K562 (cell line): ENCODE measurements around the gene CTXND1. TPM values are rescaled to one million over a fixed set of nuclear protein-coding genes. Genes with fewer than 3 reads are reported as not detected.

ENCODE experiments used
- ATAC-seq: fragments of 200-7000 bp; cut with Tn5 transposase; 3 replicates; pipeline ENCODE4 v1.9.1; 2020; ENCODE audit warnings: moderate library complexity
- BruUV-seq: library from RNA; stranded (reverse); fragments of 400-500 nt; replicated peaks from 2 replicates; lab custom pipeline; 2021; lab: Mats Ljungman, UMichigan
- CTCF ChIA-PET: fragments of 300-600 bp; formaldehyde crosslinking; extraction: SDS; loops from one replicate; lab custom pipeline; 2021; ENCODE audit warnings: low intra/inter-chr PET ratio; lab: Yijun Ruan, JAX
- POLR2A ChIA-PET: fragments of 300-600, 350-650 bp; sonication (Branson Sonifier 250); formaldehyde crosslinking; extraction: SDS; loops from one replicate; lab custom pipeline; 2021; ENCODE audit warnings: antibody characterized with exemption, inconsistent platforms; lab: Yijun Ruan, JAX
- DNase-seq, 4 experiments: peaks; one replicate each; pipeline versions ENCODE4 v3.0.0 to v3.0.0-alpha.2; 2011 to 2018; ENCODE audit warnings: low spot score in 3 of 4, mixed read lengths in 3 of 4; ENCODE audit errors: extremely low read depth in 1 of 4
- FAIRE-seq: peaks from 2 replicates; lab custom pipeline; 2011; peaks lifted over from hg19 to GRCh38; lab: Jason Lieb, UNC
- H2AFZ ChIP-seq: 2 replicates; pipeline ENCODE4 v1.6.0; 2011; ENCODE audit warnings: low read depth, low read length, control low read depth, inconsistent platforms
- H3K27ac ChIP-seq: fragments of 200-600 bp; 3 replicates; pipeline ENCODE4 v1.8.0; 2011; ENCODE audit warnings: low read depth, mild to moderate bottlenecking, control low read depth, inconsistent platforms, low read length, moderate library complexity, mixed read lengths; ENCODE audit errors: extremely low read depth
- H3K27me3 ChIP-seq, 2 experiments: fragments of 300-600 bp in 1 of 2; 2 replicates in 1 of 2; 3 replicates in 1 of 2; pipeline versions ENCODE4 v1.6.0 to v1.8.0; 2011; ENCODE audit warnings: inconsistent platforms in 2 of 2, low read length in 2 of 2, mild to moderate bottlenecking in 1 of 2, mixed read lengths in 1 of 2, moderate library complexity in 1 of 2; ENCODE audit not compliant: control insufficient read depth in 2 of 2, insufficient read depth in 2 of 2
- H3K36me3 ChIP-seq: fragments of 300-600 bp; 3 replicates; pipeline ENCODE4 v1.8.0; 2011; ENCODE audit warnings: mild to moderate bottlenecking, low read length, inconsistent platforms; ENCODE audit not compliant: control insufficient read depth, insufficient read depth
- H3K4me1 ChIP-seq, 2 experiments: fragments of 200-600 bp in 1 of 2; replicated peaks in 1 of 2; 2 replicates in 1 of 2; 3 replicates in 1 of 2; pipeline versions ENCODE4 v1.5.1 to v1.8.0; 2011; ENCODE audit warnings: inconsistent platforms in 2 of 2, low read length in 2 of 2, mild to moderate bottlenecking in 1 of 2, mixed read lengths in 1 of 2, moderate library complexity in 1 of 2; ENCODE audit not compliant: control insufficient read depth in 2 of 2, insufficient read depth in 2 of 2
- H3K4me2 ChIP-seq: 2 replicates; pipeline ENCODE4 v1.6.1; 2011; ENCODE audit warnings: low read length, control low read depth, inconsistent platforms, mixed read lengths; ENCODE audit not compliant: insufficient read depth
- H3K4me3 ChIP-seq: fragments of 200-600 bp; sonication (generic), shearing (Covaris generic); 2 replicates; pipeline ENCODE4 v1.5.1; 2016; ENCODE audit warnings: control low read depth, inconsistent platforms
- H3K79me2 ChIP-seq: fragments of 200-600 bp; 3 replicates; pipeline ENCODE4 v1.8.0; 2011; ENCODE audit warnings: low read length, inconsistent platforms; ENCODE audit not compliant: control insufficient read depth, insufficient read depth
- H3K9ac ChIP-seq, 2 experiments: 2 replicates each; pipeline versions ENCODE4 v1.6.0 to v1.6.1; 2011; ENCODE audit warnings: low read depth in 2 of 2, low read length in 2 of 2, control low read depth in 1 of 2, inconsistent platforms in 1 of 2, mild to moderate bottlenecking in 1 of 2, mixed read lengths in 1 of 2; ENCODE audit not compliant: insufficient read depth in 1 of 2
- H3K9me1 ChIP-seq: one replicate; pipeline ENCODE4 v1.6.0; 2011; ENCODE audit warnings: inconsistent platforms, mild to moderate bottlenecking, low read length, moderate library complexity; ENCODE audit not compliant: control insufficient read depth, insufficient read depth
- H3K9me3 ChIP-seq: replicated peaks from 2 replicates; pipeline ENCODE4 v1.5.1; 2011; ENCODE audit warnings: low read depth, low read length, inconsistent platforms; ENCODE audit not compliant: control insufficient read depth, insufficient read depth
- H4K20me1 ChIP-seq: replicated peaks from 2 replicates; pipeline ENCODE4 v1.6.1; 2011; ENCODE audit warnings: low read length, inconsistent platforms, mixed read lengths; ENCODE audit not compliant: control insufficient read depth, insufficient read depth
- ATF1 ChIP-seq, 2 experiments: fragments of 450-650 bp in 1 of 2; IDR thresholded peaks; 2 replicates each; pipeline ENCODE4 v1.6.1; 2016; ENCODE audit warnings: missing compliant biosample characterization in 1 of 2, missing genetic modification characterization in 1 of 2
- E2F3 ChIP-seq: fragments of 250-450 bp; sonication (Bioruptor Pico); IDR thresholded peaks from 2 replicates; pipeline ENCODE4 v1.4.0; 2020; ENCODE audit warnings: mild to moderate bottlenecking
- FOXA3 ChIP-seq, 2 experiments: fragments of 450-650 bp in 1 of 2; sonication (generic) in 1 of 2; formaldehyde crosslinking; IDR thresholded peaks in 1 of 2; conservative IDR thresholded peaks in 1 of 2; 2 replicates each; pipeline versions ENCODE4 v1.4.0 to v1.8.0; 2020 to 2022; ENCODE audit warnings: mild to moderate bottlenecking in 2 of 2, missing genetic modification reagents in 1 of 2
- GATAD2B ChIP-seq: fragments of 450-650 bp; IDR thresholded peaks from 2 replicates; pipeline ENCODE4 v1.6.1; 2017; ENCODE audit warnings: mild to moderate bottlenecking, borderline replicate concordance
- LEF1 ChIP-seq: fragments of 450-650 bp; IDR thresholded peaks from 2 replicates; pipeline ENCODE4 v1.6.1; 2016; ENCODE audit warnings: mild to moderate bottlenecking
- NR2C2 ChIP-seq, 2 experiments: fragments of 200-800 bp in 1 of 2; sonication (Bioruptor generic) in 1 of 2; sonication (generic) in 1 of 2; formaldehyde crosslinking in 1 of 2; IDR thresholded peaks; 2 replicates each; pipeline versions ENCODE4 v1.6.1 to v1.8.0; 2016 to 2022; ENCODE audit warnings: mild to moderate bottlenecking in 1 of 2, missing compliant biosample characterization in 1 of 2, missing genetic modification characterization in 1 of 2, missing genetic modification reagents in 1 of 2
- PTTG1 ChIP-seq: fragments of 450-650 bp; IDR thresholded peaks from 2 replicates; pipeline ENCODE4 v1.6.1; 2016; ENCODE audit warnings: low read depth, mild to moderate bottlenecking, missing genetic modification characterization, missing compliant biosample characterization
- SAFB ChIP-seq: fragments of 200-400 bp; formaldehyde crosslinking; IDR thresholded peaks from 2 replicates; pipeline ENCODE4 v1.6.1; 2017; ENCODE audit warnings: low read depth, low read length, borderline replicate concordance
- TGIF2 ChIP-seq: sonication (generic); formaldehyde crosslinking; IDR thresholded peaks from 2 replicates; pipeline ENCODE4 v1.8.1; 2022; ENCODE audit warnings: mild to moderate bottlenecking, missing genetic modification reagents, moderate library complexity
- TRIM28 ChIP-seq: fragments of 450-650 bp; IDR thresholded peaks from 2 replicates; pipeline ENCODE4 v1.6.1; 2017
- ZNF224 ChIP-seq: sonication (generic); formaldehyde crosslinking; IDR thresholded peaks from 2 replicates; pipeline ENCODE4 v1.8.0; 2022; ENCODE audit warnings: mild to moderate bottlenecking, missing genetic modification reagents
- ZNF668 ChIP-seq: fragments of 250-450 bp; sonication (Bioruptor Pico); IDR thresholded peaks from 2 replicates; pipeline ENCODE4 v1.8.0; 2022; ENCODE audit warnings: mild to moderate bottlenecking, inconsistent platforms
- ZNF764 ChIP-seq: fragments of 250-450 bp; sonication (Bioruptor Pico); IDR thresholded peaks from 2 replicates; pipeline ENCODE4 v1.4.0; 2020; ENCODE audit warnings: low read depth, mild to moderate bottlenecking, moderate library complexity
- WGBS: fragments of 100-300 bp; shearing (Covaris generic); methylation state at CpG from one replicate; pipeline ENCODE4 v1.1.6; 2016; ENCODE audit warnings: low coverage, mixed read lengths; ENCODE audit not compliant: insufficient coverage; ENCODE audit errors: missing lambda C conversion rate; 5-methylcytosine and 5-hydroxymethylcytosine counted together
- in situ Hi-C: fragments of 300-500 bp; cut with MboI; formaldehyde crosslinking; loops from 4 replicates; pipeline ENCODE4 v1.15.0; 2018; ENCODE audit warnings: inconsistent platforms, mixed read lengths
- intact Hi-C: fragments of 100-400 bp; cut with micrococcal nuclease; formaldehyde crosslinking; loops from 2 replicates; pipeline ENCODE4 v1.14.2; 2022
- polyA plus RNA-seq, 8 experiments: library from polyadenylated mRNA; depleted of rRNA in 4 of 8; stranded (reverse) in 5 of 8; unstranded in 3 of 8; fragments of >200 nt; fragmentation: Nextera tagmentation in 2 of 8; fragmentation: Illumina TruSeq in 1 of 8; extraction: Ambion mirVana in 2 of 8; extraction: Trizol in 1 of 8; gene quantifications; 2 replicates each; pipeline versions ENCODE4 v1.2.1 to v1.2.3, GENCODE V29; 2011 to 2014; ENCODE audit warnings: inconsistent platforms in 1 of 8, missing spikeins in 1 of 8
- total RNA-seq, 7 experiments: library from RNA; depleted of rRNA in 6 of 7; stranded (reverse); fragments of >200 nt in 6 of 7; fragmentation: Illumina TruSeq in 2 of 7; extraction: Trizol in 2 of 7; gene quantifications; 2 replicates each; pipeline versions ENCODE4 v1.2.1 to v1.2.3, GENCODE V29; 2011 to 2021; ENCODE audit warnings: low replicate concordance in 1 of 7
- TF ChIP-seq, protein P1 (sequence below): fragments of 250-450 bp; sonication (Bioruptor Pico); IDR thresholded peaks from 2 replicates; pipeline ENCODE4 v1.8.0; 2022; ENCODE audit warnings: moderate library complexity, mild to moderate bottlenecking, inconsistent platforms
- TF ChIP-seq, protein P2 (sequence below): IDR thresholded peaks from 2 replicates; pipeline ENCODE4 v1.6.1; 2016; ENCODE audit warnings: missing genetic modification characterization, missing compliant biosample characterization
- TF ChIP-seq, protein P3 (sequence below): sonication (generic); formaldehyde crosslinking; IDR thresholded peaks from 2 replicates; pipeline ENCODE4 v1.8.1; 2022; ENCODE audit warnings: missing genetic modification reagents
- TF ChIP-seq, protein P4 (sequence below): fragments of 450-650 bp; IDR thresholded peaks from 2 replicates; pipeline ENCODE4 v1.6.1; 2014; ENCODE audit warnings: low read depth, mild to moderate bottlenecking, moderate library complexity, borderline replicate concordance

Gene CTXND1
- total and polyA plus RNA-seq, 9 of the 15 experiments (the other 6 are each of a cell fraction or from before 2014, with no cell fraction given) = 0.04 TPM; not detected in 7

DNA sequence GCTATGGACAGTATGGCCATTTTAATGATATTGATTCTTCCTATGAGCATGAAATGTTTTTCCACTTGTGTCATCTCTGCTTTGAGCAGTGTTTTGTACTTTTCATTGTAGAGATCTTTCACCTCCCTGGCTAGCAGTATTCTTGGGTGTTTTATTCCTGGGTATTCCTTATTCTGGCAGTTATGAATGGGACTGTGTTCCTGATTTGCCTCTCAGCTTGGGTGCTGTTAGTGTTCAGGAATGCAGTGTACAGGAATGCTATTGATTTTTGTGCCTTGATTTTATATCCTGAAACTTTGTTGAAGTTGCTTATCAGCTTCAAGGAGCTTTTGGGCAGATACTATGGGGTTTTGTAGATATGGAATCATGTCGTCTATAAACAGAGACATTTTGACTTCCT, 49.5 kb upstream of the CTXND1 start:
- 0% methylated on average over 1 of the region's 1 CpG for WGBS
- H3K9me3 ChIP-seq = no peaks in the 10 kb centered on the region
- ATAC-seq (no peak), FAIRE-seq (no peak), DNase-seq (no peak)
- no peak overlapping the region for H3K4me3 ChIP-seq
- TF ChIP-seq ZNF668 (CRISPR knock-in tag) (no peak), FOXA3 (CRISPR knock-in tag; conservative IDR thresholded peaks at IDR 0.05 in 1 of 2, IDR thresholded peaks at IDR 0.05 in 1 of 2) (no peak), GATAD2B (no peak), TRIM28 (no peak), ZNF764 (CRISPR knock-in tag) (no peak), SAFB (no peak), LEF1 (no peak), ZNF224 (no peak), TGIF2 (CRISPR knock-in tag) (no peak), PTTG1 (tag) (no peak), E2F3 (CRISPR knock-in tag) (no peak), NR2C2 (CRISPR knock-in tag; IDR thresholded peaks at IDR 0.05) (no peak), NR2C2 (tag; IDR thresholded peaks at IDR 0.05) (no peak), ATF1 (CRISPR knock-in tag; IDR thresholded peaks at IDR 0.05) (no peak), ATF1 (tag; IDR thresholded peaks at IDR 0.05) (no peak)
- TF ChIP-seq, protein P1, sequence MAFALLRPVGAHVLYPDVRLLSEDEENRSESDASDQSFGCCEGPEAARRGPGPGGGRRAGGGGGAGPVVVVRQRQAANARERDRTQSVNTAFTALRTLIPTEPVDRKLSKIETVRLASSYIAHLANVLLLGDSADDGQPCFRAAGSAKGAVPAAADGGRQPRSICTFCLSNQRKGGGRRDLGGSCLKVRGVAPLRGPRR (CRISPR knock-in tag) = no peak
- TF ChIP-seq, protein P2, sequence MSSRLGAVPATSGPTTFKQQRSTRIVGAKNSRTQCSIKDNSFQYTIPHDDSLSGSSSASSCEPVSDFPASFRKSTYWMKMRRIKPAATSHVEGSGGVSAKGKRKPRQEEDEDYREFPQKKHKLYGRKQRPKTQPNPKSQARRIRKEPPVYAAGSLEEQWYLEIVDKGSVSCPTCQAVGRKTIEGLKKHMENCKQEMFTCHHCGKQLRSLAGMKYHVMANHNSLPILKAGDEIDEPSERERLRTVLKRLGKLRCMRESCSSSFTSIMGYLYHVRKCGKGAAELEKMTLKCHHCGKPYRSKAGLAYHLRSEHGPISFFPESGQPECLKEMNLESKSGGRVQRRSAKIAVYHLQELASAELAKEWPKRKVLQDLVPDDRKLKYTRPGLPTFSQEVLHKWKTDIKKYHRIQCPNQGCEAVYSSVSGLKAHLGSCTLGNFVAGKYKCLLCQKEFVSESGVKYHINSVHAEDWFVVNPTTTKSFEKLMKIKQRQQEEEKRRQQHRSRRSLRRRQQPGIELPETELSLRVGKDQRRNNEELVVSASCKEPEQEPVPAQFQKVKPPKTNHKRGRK (tag) = no peak
- TF ChIP-seq, protein P3, sequence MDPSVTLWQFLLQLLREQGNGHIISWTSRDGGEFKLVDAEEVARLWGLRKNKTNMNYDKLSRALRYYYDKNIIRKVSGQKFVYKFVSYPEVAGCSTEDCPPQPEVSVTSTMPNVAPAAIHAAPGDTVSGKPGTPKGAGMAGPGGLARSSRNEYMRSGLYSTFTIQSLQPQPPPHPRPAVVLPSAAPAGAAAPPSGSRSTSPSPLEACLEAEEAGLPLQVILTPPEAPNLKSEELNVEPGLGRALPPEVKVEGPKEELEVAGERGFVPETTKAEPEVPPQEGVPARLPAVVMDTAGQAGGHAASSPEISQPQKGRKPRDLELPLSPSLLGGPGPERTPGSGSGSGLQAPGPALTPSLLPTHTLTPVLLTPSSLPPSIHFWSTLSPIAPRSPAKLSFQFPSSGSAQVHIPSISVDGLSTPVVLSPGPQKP (CRISPR knock-in tag) = no peak
- TF ChIP-seq, protein P4, sequence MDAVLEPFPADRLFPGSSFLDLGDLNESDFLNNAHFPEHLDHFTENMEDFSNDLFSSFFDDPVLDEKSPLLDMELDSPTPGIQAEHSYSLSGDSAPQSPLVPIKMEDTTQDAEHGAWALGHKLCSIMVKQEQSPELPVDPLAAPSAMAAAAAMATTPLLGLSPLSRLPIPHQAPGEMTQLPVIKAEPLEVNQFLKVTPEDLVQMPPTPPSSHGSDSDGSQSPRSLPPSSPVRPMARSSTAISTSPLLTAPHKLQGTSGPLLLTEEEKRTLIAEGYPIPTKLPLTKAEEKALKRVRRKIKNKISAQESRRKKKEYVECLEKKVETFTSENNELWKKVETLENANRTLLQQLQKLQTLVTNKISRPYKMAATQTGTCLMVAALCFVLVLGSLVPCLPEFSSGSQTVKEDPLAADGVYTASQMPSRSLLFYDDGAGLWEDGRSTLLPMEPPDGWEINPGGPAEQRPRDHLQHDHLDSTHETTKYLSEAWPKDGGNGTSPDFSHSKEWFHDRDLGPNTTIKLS = no peak
- BruUV-seq = no TSS peak
- no peak overlapping the region for H3K4me2 ChIP-seq
- H4K20me1 ChIP-seq = no peaks in the 10 kb centered on the region
- intact Hi-C loops (no loop called here), in situ Hi-C loops (no loop called here)
- ChIA-PET CTCF (no interaction called here), POLR2A (interaction anchor here (1.2 kb wide), 1 partner anchor 17 kb away, joined by 3 read pairs; no protein-coding TSS in a partner anchor)
- no peaks in the 10 kb centered on the region for H3K27me3 ChIP-seq
- H3K9ac ChIP-seq = no peak overlapping the region
- H3K79me2 ChIP-seq = no peaks in the 10 kb centered on the region
- no peak overlapping the region for H2AFZ ChIP-seq
- H3K27ac ChIP-seq = no peak overlapping the region
- H3K9me1 ChIP-seq = no peaks in the 10 kb centered on the region
- H3K36me3 ChIP-seq = no peaks in the 10 kb centered on the region
- no peaks in the 10 kb centered on the region for H3K4me1 ChIP-seq
